ENCODE measurements around the gene UST.

UST gene

GRCh38 chr6:148803979-148804378 is 57.1 kb downstream of the UST start:
- DNase-seq (ENCODE audit: low read depth), result no peak
- TF ChIP-seq, protein P1, sequence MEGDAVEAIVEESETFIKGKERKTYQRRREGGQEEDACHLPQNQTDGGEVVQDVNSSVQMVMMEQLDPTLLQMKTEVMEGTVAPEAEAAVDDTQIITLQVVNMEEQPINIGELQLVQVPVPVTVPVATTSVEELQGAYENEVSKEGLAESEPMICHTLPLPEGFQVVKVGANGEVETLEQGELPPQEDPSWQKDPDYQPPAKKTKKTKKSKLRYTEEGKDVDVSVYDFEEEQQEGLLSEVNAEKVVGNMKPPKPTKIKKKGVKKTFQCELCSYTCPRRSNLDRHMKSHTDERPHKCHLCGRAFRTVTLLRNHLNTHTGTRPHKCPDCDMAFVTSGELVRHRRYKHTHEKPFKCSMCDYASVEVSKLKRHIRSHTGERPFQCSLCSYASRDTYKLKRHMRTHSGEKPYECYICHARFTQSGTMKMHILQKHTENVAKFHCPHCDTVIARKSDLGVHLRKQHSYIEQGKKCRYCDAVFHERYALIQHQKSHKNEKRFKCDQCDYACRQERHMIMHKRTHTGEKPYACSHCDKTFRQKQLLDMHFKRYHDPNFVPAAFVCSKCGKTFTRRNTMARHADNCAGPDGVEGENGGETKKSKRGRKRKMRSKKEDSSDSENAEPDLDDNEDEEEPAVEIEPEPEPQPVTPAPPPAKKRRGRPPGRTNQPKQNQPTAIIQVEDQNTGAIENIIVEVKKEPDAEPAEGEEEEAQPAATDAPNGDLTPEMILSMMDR (IDR thresholded peaks at IDR 0.05; ENCODE audit: low read depth, low read length, missing control alignments), result no peak

GRCh38 chr6:148805777-148806176 is 58.9 kb downstream of the UST start:
- H3K4me3 ChIP-seq (ENCODE audit: low read depth, low read length), result no peak overlapping the region
- DNase-seq (ENCODE audit: low read depth), result no peak
- TF ChIP-seq, protein P1 (IDR thresholded peaks at IDR 0.05; ENCODE audit: low read depth, low read length, missing control alignments), result no peak

More at GRCh38 chr6:148803979-148804378, 57.1 kb downstream of the UST start:
- no peak overlapping the region for H3K4me3 ChIP-seq (ENCODE audit: low read depth, low read length)

DNA sequence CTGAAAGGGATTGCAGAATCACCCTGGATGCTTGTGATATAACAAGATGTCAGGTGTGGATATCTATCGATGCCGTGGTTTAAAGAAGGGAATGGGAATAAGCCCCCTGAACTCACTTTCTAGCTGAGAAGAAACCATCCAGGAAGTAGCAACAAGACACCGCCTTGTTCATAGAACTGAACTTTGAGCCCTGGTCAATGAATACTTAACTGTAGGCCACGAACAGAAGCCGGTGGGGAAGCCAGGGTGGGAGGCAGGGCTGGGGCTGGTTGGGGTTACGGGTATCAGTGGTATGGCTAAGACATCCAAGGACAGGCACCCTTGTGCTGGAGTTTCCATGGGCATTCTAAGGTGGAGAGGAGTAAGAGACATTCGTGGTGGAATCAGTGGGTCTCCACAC is 61.0 kb downstream of the UST start:
- TF ChIP-seq, protein P1 (IDR thresholded peaks at IDR 0.05; ENCODE audit: low read depth, low read length, missing control alignments), result no peak
- DNase-seq (ENCODE audit: low read depth), result no peak

GRCh38 chr6:148808786-148809304 is 62.0 kb downstream of the UST start:
- H3K4me3 ChIP-seq (ENCODE audit: low read depth, low read length), result no peak overlapping the region

More for the DNA sequence above, 61.0 kb downstream of the UST start:
- H3K4me3 ChIP-seq (ENCODE audit: low read depth, low read length), result no peak overlapping the region

GRCh38 chr6:148811459-148811858 is 64.6 kb downstream of the UST start:
- DNase-seq (ENCODE audit: low read depth), result no peak
- TF ChIP-seq, protein P1 (IDR thresholded peaks at IDR 0.05; ENCODE audit: low read depth, low read length, missing control alignments), result no peak
- H3K4me3 ChIP-seq (ENCODE audit: low read depth, low read length), result no peak overlapping the region

More at GRCh38 chr6:148808786-148809304, 62.0 kb downstream of the UST start:
- TF ChIP-seq, protein P1 (IDR thresholded peaks at IDR 0.05; ENCODE audit: low read depth, low read length, missing control alignments), result no peak
- DNase-seq (ENCODE audit: low read depth), result no peak

GRCh38 chr6:148814082-148814790 is 67.4 kb downstream of the UST start:
- TF ChIP-seq, protein P1 (IDR thresholded peaks at IDR 0.05; ENCODE audit: low read depth, low read length, missing control alignments), result no peak
- H3K4me3 ChIP-seq (ENCODE audit: low read depth, low read length), result no peak overlapping the region
- no peak for DNase-seq (ENCODE audit: low read depth)

GRCh38 chr6:148814869-148815268 is 68.0 kb downstream of the UST start:
- TF ChIP-seq, protein P1 (IDR thresholded peaks at IDR 0.05; ENCODE audit: low read depth, low read length, missing control alignments), result no peak
- no peak overlapping the region for H3K4me3 ChIP-seq (ENCODE audit: low read depth, low read length)
- DNase-seq (ENCODE audit: low read depth), result no peak
